Dedifferentiated amniotic fluid mesenchymal stem cell (primary cell): ENCODE results near the gene CRHR1.
"Not testable (repeated sequence)": the region's sequence is repeated elsewhere in the genome, so short reads cannot be mapped to it uniquely, and the experiment has no call there.

Experiments used
- DNase-seq: peaks from one replicate; pipeline ENCODE4 v3.0.0-alpha.2; 2016; ENCODE audit errors: extremely low spot score

Gene CRHR1

GRCh38 chr17:45845376-45846185 lies 61.5 kb downstream of the CRHR1 start:
- DNase-seq = no peak

GRCh38 chr17:45846223-45846622 lies 62.1 kb downstream of the CRHR1 start:
- no peak for DNase-seq

GRCh38 chr17:45846646-45847045 lies 62.5 kb downstream of the CRHR1 start:
- DNase-seq = no peak

- no peak for DNase-seq
Observed at GRCh38 chr17:45847101-45847500, 63.0 kb downstream of the CRHR1 start.

- DNase-seq = no peak
Observed at GRCh38 chr17:45847747-45848146, 63.6 kb downstream of the CRHR1 start.

- no peak for DNase-seq
Observed at GRCh38 chr17:45848405-45848804, 64.3 kb downstream of the CRHR1 start.

- no peak for DNase-seq
Observed at GRCh38 chr17:45848868-45849535, 64.9 kb downstream of the CRHR1 start.

- no peak for DNase-seq
Observed at GRCh38 chr17:45849536-45849990, 65.4 kb downstream of the CRHR1 start.

GRCh38 chr17:45850011-45850410 lies 65.9 kb downstream of the CRHR1 start:
- DNase-seq = no peak

GRCh38 chr17:45850468-45850867 lies 66.3 kb downstream of the CRHR1 start:
- DNase-seq = no peak

GRCh38 chr17:45851022-45851421 lies 66.9 kb downstream of the CRHR1 start:
- no peak for DNase-seq

GRCh38 chr17:45851464-45851863 lies 67.3 kb downstream of the CRHR1 start:
- no peak for DNase-seq

- no peak for DNase-seq
Observed at GRCh38 chr17:45851873-45852272, 67.8 kb downstream of the CRHR1 start.

GRCh38 chr17:45852535-45853297 lies 68.6 kb downstream of the CRHR1 start:
- DNase-seq = peak; percentile 50

GRCh38 chr17:45854209-45854608 lies 70.1 kb downstream of the CRHR1 start:
- no peak for DNase-seq

GRCh38 chr17:45855691-45856336 lies 71.7 kb downstream of the CRHR1 start:
- no peak for DNase-seq

- no peak for DNase-seq
Observed at GRCh38 chr17:45857977-45858708, 74.0 kb downstream of the CRHR1 start.

- no peak for DNase-seq
Observed at GRCh38 chr17:45861165-45861564, 77.0 kb downstream of the CRHR1 start.

GRCh38 chr17:45862127-45862526 lies 78.0 kb downstream of the CRHR1 start:
- not testable (repeated sequence) for DNase-seq

GRCh38 chr17:45863857-45864654 lies 79.9 kb downstream of the CRHR1 start:
- no peak for DNase-seq
